HepG2 (cell line): Measurements from ENCODE around the gene MEAK7. TPM values are rescaled to one million over a fixed set of nuclear protein-coding genes. Genes with fewer than 3 reads are reported as not detected.

Experiments
- ATAC-seq: fragments of 200-7000 bp; cut with Tn5 transposase; 3 replicates; pipeline ENCODE4 v1.9.1; 2020; ENCODE audit warnings: mild to moderate bottlenecking, moderate library complexity
- BruUV-seq: library from RNA; stranded (reverse); fragments of 400-500 nt; replicated peaks from 2 replicates; lab custom pipeline; 2021; lab: Mats Ljungman, UMichigan
- CTCF ChIA-PET: fragments of 300-600 bp; formaldehyde crosslinking; extraction: SDS; loops from one replicate; lab custom pipeline; 2021; ENCODE audit warnings: low total read pairs, inconsistent platforms, low intra/inter-chr PET ratio; lab: Yijun Ruan, JAX
- POLR2A ChIA-PET: fragments of 350-600 bp; sonication (Branson Sonifier 250); formaldehyde crosslinking; loops from one replicate; lab custom pipeline; 2020; ENCODE audit warnings: antibody characterized with exemption, inconsistent platforms; lab: Yijun Ruan, JAX
- DNase-seq: peaks from one replicate; pipeline ENCODE4 v3.0.0-alpha.2; 2015; ENCODE audit warnings: low spot score
- FAIRE-seq: peaks from 3 replicates; lab custom pipeline; 2011; peaks lifted over from hg19 to GRCh38; lab: Jason Lieb, UNC
- H2AFZ ChIP-seq: one replicate; pipeline ENCODE4 v1.6.1; 2011; ENCODE audit warnings: low read length, inconsistent platforms
- H3K27ac ChIP-seq: fragments of 300-600 bp; 3 replicates; pipeline ENCODE4 v1.8.0; 2011; ENCODE audit warnings: mixed run types, mild to moderate bottlenecking, mixed read lengths, low read length, inconsistent platforms; ENCODE audit not compliant: insufficient read depth; ENCODE audit errors: extremely low read length
- H3K27me3 ChIP-seq, 2 experiments: fragments of 200-600 bp in 1 of 2; 2 replicates in 1 of 2; 3 replicates in 1 of 2; pipeline versions ENCODE4 v1.6.0 to v1.8.0; 2011; ENCODE audit warnings: low read length in 2 of 2, mild to moderate bottlenecking in 2 of 2, moderate library complexity in 2 of 2, inconsistent platforms in 1 of 2; ENCODE audit not compliant: insufficient read depth in 2 of 2, control insufficient read depth in 1 of 2
- H3K36me3 ChIP-seq, 2 experiments: fragments of 200-600 bp in 1 of 2; replicated peaks in 1 of 2; 2 replicates in 1 of 2; 3 replicates in 1 of 2; pipeline versions ENCODE4 v1.5.1 to v1.8.0; 2011; ENCODE audit warnings: low read length in 2 of 2, inconsistent platforms in 1 of 2; ENCODE audit not compliant: insufficient read depth in 2 of 2, control insufficient read depth in 1 of 2
- H3K4me1 ChIP-seq: 2 replicates; pipeline ENCODE4 v1.5.1; 2012; ENCODE audit warnings: low read length, inconsistent platforms; ENCODE audit not compliant: insufficient read depth
- H3K4me2 ChIP-seq: 2 replicates; pipeline ENCODE4 v1.6.0; 2011; ENCODE audit warnings: low read depth, low read length, inconsistent platforms
- H3K4me3 ChIP-seq, 3 experiments: fragments of 200-600 bp in 1 of 3; sonication (generic), shearing (Covaris generic) in 1 of 3; replicated peaks in 1 of 3; 2 replicates each; pipeline ENCODE4 v1.5.1; 2011 to 2016; ENCODE audit warnings: low read length in 3 of 3, inconsistent platforms in 2 of 3, low read depth in 2 of 3, mild to moderate bottlenecking in 2 of 3, control low read depth in 1 of 3, mixed read lengths in 1 of 3; ENCODE audit not compliant: insufficient read depth in 1 of 3
- H3K79me2 ChIP-seq: one replicate; pipeline ENCODE4 v1.6.1; 2011; ENCODE audit warnings: low read length, inconsistent platforms; ENCODE audit not compliant: insufficient read depth
- H3K9ac ChIP-seq: 2 replicates; pipeline ENCODE4 v1.6.0; 2011; ENCODE audit warnings: mild to moderate bottlenecking, low read depth, low read length, inconsistent platforms; ENCODE audit not compliant: insufficient read depth
- H3K9me3 ChIP-seq: 2 replicates; pipeline ENCODE4 v1.5.1; 2012; ENCODE audit warnings: mild to moderate bottlenecking, low read length
- H4K20me1 ChIP-seq: 2 replicates; pipeline ENCODE4 v1.6.0; 2011; ENCODE audit warnings: inconsistent platforms, mild to moderate bottlenecking, low read length, moderate library complexity; ENCODE audit not compliant: insufficient read depth
- FOXO1 ChIP-seq: sonication (generic); formaldehyde crosslinking; IDR thresholded peaks from 2 replicates; pipeline ENCODE4 v1.4.0; 2020; ENCODE audit warnings: missing genetic modification reagents
- ISX ChIP-seq: sonication (generic); formaldehyde crosslinking; conservative IDR thresholded peaks from 2 replicates; pipeline ENCODE4 v1.5.0; 2020; ENCODE audit warnings: missing genetic modification reagents
- KDM3A ChIP-seq: IDR thresholded peaks from 2 replicates; pipeline ENCODE4 v1.6.1; 2018; ENCODE audit warnings: low read depth, missing compliant biosample characterization
- MTA3 ChIP-seq: sonication (generic); formaldehyde crosslinking; IDR thresholded peaks from 2 replicates; pipeline ENCODE4 v1.4.0; 2020; ENCODE audit warnings: missing genetic modification reagents
- RERE ChIP-seq: IDR thresholded peaks from 2 replicates; pipeline ENCODE4 v1.6.1; 2016; ENCODE audit warnings: low read depth, missing genetic modification reagents, missing compliant biosample characterization
- SRSF4 ChIP-seq: fragments of 200-400 bp; formaldehyde crosslinking; IDR thresholded peaks from one replicate; pipeline ENCODE4 v1.6.1; 2018; ENCODE audit warnings: mild to moderate bottlenecking, low read depth, low read length, moderate library complexity; ENCODE audit not compliant: poor library complexity, severe bottlenecking
- WGBS: methylation state at CpG from one replicate; pipeline ENCODE4 v1.1.6; 2017; ENCODE audit warnings: low lambda C conversion rate; 5-methylcytosine and 5-hydroxymethylcytosine counted together
- in situ Hi-C: cut with HindIII; loops from 2 replicates; pipeline ENCODE4 v1.10.0; 2017; ENCODE audit warnings: low pct_unique_long_range_greater_than_20kb; ENCODE audit not compliant: extremely low pct_ligation_motif_present
- intact Hi-C: fragments of 100-400 bp; cut with micrococcal nuclease; formaldehyde crosslinking; loops from one replicate; pipeline ENCODE4 v1.10.0; 2022; ENCODE audit not compliant: unreplicated experiment
- polyA plus RNA-seq, 8 experiments: library from polyadenylated mRNA; depleted of rRNA in 3 of 8; stranded (reverse) in 7 of 8; unstranded in 1 of 8; fragments of >200 nt; fragmentation: Illumina TruSeq in 4 of 8; extraction: Trizol in 4 of 8; gene quantifications; 2 replicates each; pipeline versions ENCODE4 v1.2.1 to v1.2.3, GENCODE V29; 2011 to 2016; ENCODE audit warnings: low read depth in 4 of 8, missing spikeins in 1 of 8, mixed read lengths in 1 of 8; ENCODE audit not compliant: insufficient read depth in 1 of 8
- total RNA-seq, 5 experiments: library from RNA; depleted of rRNA; stranded (reverse); fragments of >200 nt; fragmentation: Illumina TruSeq; extraction: Trizol; gene quantifications; 2 replicates each; pipeline ENCODE4 v1.2.3, GENCODE V29; 2016; ENCODE audit warnings: low read depth in 1 of 5
- TF ChIP-seq, protein P1 (sequence below): sonication (generic); formaldehyde crosslinking; IDR thresholded peaks from 2 replicates; pipeline ENCODE4 v1.5.0; 2020; ENCODE audit warnings: mild to moderate bottlenecking, missing genetic modification reagents, borderline replicate concordance
- TF ChIP-seq, protein P2 (sequence below): sonication (generic); formaldehyde crosslinking; IDR thresholded peaks from 2 replicates; pipeline ENCODE4 v1.4.0; 2020; ENCODE audit warnings: mild to moderate bottlenecking, missing genetic modification reagents

Gene MEAK7
- total and polyA plus RNA-seq, 2 of the 13 experiments (the other 11 are each of a cell fraction or from before 2014, with no cell fraction given), result 11.8 to 14.7 TPM

DNA sequence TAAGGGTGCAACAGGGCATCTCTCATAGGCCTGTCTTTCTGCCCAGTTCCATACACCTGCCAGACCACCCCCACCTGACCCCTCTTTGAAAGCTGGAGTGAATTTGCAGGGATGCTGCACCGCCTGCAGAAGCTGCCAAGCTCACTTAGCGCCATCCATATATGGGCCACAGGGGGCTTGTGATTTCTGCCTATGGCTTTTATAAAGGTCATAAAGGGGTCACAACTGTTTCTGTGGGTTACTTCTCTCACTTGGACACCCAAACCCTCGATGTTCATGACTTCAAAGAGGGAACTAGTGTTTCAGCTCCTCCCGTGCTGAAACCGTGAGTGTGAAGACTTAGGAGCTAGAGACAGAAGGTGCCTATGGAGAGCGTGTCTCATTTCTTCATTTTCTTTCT is 23.9 kb upstream of the MEAK7 start:
- H2AFZ ChIP-seq, result no peak overlapping the region
- no peaks in the 10 kb centered on the region for H3K79me2 ChIP-seq
- H3K4me1 ChIP-seq, result no peaks in the 10 kb centered on the region
- intact Hi-C loops, result no loop called here
- FAIRE-seq (no peak), DNase-seq (no peak), ATAC-seq (no peak)
- H3K4me2 ChIP-seq, result no peak overlapping the region
- no peaks in the 10 kb centered on the region; a peak in 2 of 5 replicates for H3K27me3 ChIP-seq
- no peak overlapping the region for H3K4me3 ChIP-seq
- no peaks in the 10 kb centered on the region for H3K9me3 ChIP-seq
- H3K27ac ChIP-seq, result no peak overlapping the region
- WGBS, result 62% methylated on average over 6 of the region's 6 CpGs
- no peaks in the 10 kb centered on the region for H3K36me3 ChIP-seq
- no peaks in the 10 kb centered on the region for H4K20me1 ChIP-seq
- no TSS peak for BruUV-seq
- H3K9ac ChIP-seq, result no peak overlapping the region
- POLR2A ChIA-PET, result no interaction called here
- CTCF ChIA-PET, result no interaction called here
- in situ Hi-C loops, result no loop called here
- TF ChIP-seq FOXO1 (CRISPR knock-in tag) (no peak), KDM3A (no peak), RERE (CRISPR knock-in tag) (no peak), SRSF4 (no peak), MTA3 (CRISPR knock-in tag) (no peak), ISX (CRISPR knock-in tag) (no peak)
- TF ChIP-seq, protein P1, sequence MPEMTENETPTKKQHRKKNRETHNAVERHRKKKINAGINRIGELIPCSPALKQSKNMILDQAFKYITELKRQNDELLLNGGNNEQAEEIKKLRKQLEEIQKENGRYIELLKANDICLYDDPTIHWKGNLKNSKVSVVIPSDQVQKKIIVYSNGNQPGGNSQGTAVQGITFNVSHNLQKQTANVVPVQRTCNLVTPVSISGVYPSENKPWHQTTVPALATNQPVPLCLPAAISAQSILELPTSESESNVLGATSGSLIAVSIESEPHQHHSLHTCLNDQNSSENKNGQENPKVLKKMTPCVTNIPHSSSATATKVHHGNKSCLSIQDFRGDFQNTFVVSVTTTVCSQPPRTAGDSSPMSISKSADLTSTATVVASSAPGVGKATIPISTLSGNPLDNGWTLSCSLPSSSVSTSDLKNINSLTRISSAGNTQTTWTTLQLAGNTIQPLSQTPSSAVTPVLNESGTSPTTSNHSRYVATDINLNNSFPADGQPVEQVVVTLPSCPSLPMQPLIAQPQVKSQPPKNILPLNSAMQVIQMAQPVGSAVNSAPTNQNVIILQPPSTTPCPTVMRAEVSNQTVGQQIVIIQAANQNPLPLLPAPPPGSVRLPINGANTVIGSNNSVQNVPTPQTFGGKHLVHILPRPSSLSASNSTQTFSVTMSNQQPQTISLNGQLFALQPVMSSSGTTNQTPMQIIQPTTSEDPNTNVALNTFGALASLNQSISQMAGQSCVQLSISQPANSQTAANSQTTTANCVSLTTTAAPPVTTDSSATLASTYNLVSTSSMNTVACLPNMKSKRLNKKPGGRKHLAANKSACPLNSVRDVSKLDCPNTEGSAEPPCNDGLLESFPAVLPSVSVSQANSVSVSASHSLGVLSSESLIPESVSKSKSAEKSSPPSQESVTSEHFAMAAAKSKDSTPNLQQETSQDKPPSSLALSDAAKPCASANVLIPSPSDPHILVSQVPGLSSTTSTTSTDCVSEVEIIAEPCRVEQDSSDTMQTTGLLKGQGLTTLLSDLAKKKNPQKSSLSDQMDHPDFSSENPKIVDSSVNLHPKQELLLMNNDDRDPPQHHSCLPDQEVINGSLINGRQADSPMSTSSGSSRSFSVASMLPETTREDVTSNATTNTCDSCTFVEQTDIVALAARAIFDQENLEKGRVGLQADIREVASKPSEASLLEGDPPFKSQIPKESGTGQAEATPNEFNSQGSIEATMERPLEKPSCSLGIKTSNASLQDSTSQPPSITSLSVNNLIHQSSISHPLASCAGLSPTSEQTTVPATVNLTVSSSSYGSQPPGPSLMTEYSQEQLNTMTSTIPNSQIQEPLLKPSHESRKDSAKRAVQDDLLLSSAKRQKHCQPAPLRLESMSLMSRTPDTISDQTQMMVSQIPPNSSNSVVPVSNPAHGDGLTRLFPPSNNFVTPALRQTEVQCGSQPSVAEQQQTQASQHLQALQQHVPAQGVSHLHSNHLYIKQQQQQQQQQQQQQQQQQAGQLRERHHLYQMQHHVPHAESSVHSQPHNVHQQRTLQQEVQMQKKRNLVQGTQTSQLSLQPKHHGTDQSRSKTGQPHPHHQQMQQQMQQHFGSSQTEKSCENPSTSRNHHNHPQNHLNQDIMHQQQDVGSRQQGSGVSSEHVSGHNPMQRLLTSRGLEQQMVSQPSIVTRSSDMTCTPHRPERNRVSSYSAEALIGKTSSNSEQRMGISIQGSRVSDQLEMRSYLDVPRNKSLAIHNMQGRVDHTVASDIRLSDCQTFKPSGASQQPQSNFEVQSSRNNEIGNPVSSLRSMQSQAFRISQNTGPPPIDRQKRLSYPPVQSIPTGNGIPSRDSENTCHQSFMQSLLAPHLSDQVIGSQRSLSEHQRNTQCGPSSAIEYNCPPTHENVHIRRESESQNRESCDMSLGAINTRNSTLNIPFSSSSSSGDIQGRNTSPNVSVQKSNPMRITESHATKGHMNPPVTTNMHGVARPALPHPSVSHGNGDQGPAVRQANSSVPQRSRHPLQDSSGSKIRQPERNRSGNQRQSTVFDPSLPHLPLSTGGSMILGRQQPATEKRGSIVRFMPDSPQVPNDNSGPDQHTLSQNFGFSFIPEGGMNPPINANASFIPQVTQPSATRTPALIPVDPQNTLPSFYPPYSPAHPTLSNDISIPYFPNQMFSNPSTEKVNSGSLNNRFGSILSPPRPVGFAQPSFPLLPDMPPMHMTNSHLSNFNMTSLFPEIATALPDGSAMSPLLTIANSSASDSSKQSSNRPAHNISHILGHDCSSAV (CRISPR knock-in tag), result no peak
- TF ChIP-seq, protein P2, sequence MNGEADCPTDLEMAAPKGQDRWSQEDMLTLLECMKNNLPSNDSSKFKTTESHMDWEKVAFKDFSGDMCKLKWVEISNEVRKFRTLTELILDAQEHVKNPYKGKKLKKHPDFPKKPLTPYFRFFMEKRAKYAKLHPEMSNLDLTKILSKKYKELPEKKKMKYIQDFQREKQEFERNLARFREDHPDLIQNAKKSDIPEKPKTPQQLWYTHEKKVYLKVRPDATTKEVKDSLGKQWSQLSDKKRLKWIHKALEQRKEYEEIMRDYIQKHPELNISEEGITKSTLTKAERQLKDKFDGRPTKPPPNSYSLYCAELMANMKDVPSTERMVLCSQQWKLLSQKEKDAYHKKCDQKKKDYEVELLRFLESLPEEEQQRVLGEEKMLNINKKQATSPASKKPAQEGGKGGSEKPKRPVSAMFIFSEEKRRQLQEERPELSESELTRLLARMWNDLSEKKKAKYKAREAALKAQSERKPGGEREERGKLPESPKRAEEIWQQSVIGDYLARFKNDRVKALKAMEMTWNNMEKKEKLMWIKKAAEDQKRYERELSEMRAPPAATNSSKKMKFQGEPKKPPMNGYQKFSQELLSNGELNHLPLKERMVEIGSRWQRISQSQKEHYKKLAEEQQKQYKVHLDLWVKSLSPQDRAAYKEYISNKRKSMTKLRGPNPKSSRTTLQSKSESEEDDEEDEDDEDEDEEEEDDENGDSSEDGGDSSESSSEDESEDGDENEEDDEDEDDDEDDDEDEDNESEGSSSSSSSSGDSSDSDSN (CRISPR knock-in tag), result no peak
